ENCODE data around the gene PI4KA.
"Not testable (repeated sequence)": the region's sequence is repeated elsewhere in the genome, so short reads cannot be mapped to it uniquely, and the experiment has no call there.

DNA sequence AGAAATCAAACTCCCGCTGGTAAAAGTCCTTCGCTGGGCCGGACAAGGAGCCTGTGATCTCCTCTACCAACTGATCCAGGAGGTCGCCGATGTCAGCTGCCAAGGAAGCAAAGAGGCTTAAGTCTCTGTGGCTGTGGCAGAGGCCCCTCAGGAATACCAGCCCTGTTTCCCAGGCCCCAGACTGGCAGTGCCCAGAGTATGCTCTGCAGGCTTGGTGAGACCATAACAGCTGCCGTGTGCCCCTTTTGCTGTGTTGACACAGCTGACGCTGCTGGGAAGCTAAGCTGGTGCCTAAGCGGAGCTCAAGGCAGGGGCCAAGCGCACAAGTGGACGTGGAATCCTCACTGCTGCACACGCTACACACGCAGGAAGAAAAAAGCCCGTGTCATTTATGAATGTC is 139.9 kb downstream of the PI4KA start:
- TF ChIP-seq CTCF, POLR2A (IDR thresholded peaks at IDR 0.05): not testable (repeated sequence)

Measured in right lobe of liver (tissue), 4 donors.